DMS153 treated with DMSO at 0.1 percent for 48 hours (cell line): ENCODE data around the gene CELF4.

Experiments
- DNase-seq: peaks from one replicate; lab custom pipeline; 2025; ENCODE audit not compliant: unreplicated experiment; lab: John Stamatoyannopoulos, UW

Gene CELF4

GRCh38 chr18:37266290-37266689 is 299.3 kb downstream of the CELF4 start:
- DNase-seq: no peak

GRCh38 chr18:37265382-37265781 is 300.2 kb downstream of the CELF4 start:
- no peak for DNase-seq

- no peak for DNase-seq
Observed at GRCh38 chr18:37264956-37265355, 300.6 kb downstream of the CELF4 start.

GRCh38 chr18:37261988-37262387 is 303.6 kb downstream of the CELF4 start:
- DNase-seq: no peak

- no peak for DNase-seq
Observed at GRCh38 chr18:37261246-37261840, 304.3 kb downstream of the CELF4 start.

GRCh38 chr18:37260367-37261093 is 305.1 kb downstream of the CELF4 start:
- no peak for DNase-seq

- DNase-seq: no peak
Observed at GRCh38 chr18:37259711-37260110, 305.9 kb downstream of the CELF4 start.

GRCh38 chr18:37258819-37259218 is 306.8 kb downstream of the CELF4 start:
- DNase-seq: no peak

- DNase-seq: no peak
Observed at GRCh38 chr18:37258131-37258530, 307.5 kb downstream of the CELF4 start.

GRCh38 chr18:37254973-37255372 is 310.6 kb downstream of the CELF4 start:
- no peak for DNase-seq

GRCh38 chr18:37254236-37254754 is 311.3 kb downstream of the CELF4 start:
- no peak for DNase-seq

- no peak for DNase-seq
Observed at GRCh38 chr18:37253394-37254235, 312.0 kb downstream of the CELF4 start.

- no peak for DNase-seq
Observed at GRCh38 chr18:37252854-37253393, 312.7 kb downstream of the CELF4 start.

- DNase-seq: no peak
Observed at GRCh38 chr18:37252342-37252741, 313.3 kb downstream of the CELF4 start.

- DNase-seq: no peak
Observed at GRCh38 chr18:37251679-37252078, 313.9 kb downstream of the CELF4 start.

GRCh38 chr18:37249895-37250618 is 315.5 kb downstream of the CELF4 start:
- DNase-seq: no peak

GRCh38 chr18:37249171-37249886 is 316.3 kb downstream of the CELF4 start:
- DNase-seq: no peak

- DNase-seq: no peak
Observed at GRCh38 chr18:37248281-37248680, 317.3 kb downstream of the CELF4 start.

GRCh38 chr18:37247497-37248161 is 318.0 kb downstream of the CELF4 start:
- no peak for DNase-seq
